ENCODE data around the gene IPMK. TPM values are rescaled to one million over a fixed set of nuclear protein-coding genes. Genes with fewer than 3 reads are reported as not detected.

The IPMK gene
- total and polyA plus RNA-seq, 2 donors (not counting 1 experiment from before 2014, with no cell fraction given), result 3.6 to 6.3 TPM

DNA sequence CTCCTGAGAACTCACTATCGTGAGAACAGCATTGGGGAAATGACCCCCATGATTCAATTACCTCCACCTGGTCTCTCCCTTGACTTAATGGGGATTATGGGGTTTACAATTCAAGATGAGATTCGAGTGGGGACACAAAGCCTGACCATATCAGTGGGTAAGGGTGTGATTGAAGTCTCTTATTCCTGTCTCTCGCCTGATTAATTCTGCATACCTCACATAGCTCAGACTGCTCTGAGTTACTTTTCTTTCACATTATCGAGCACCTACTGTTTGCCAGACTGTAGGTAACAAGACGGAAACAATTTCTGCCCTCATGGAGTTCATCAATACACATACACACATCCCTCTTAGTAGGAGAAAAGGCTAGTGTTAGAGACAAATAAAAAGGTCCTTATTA is 26.3 kb upstream of the IPMK start:
- H3K27me3 ChIP-seq (ENCODE audit: control insufficient read depth, insufficient read depth, low read length), result no peaks in the 10 kb centered on the region
- H3K4me2 ChIP-seq (ENCODE audit: extremely low read depth, insufficient read depth, low read length), result no peak overlapping the region
- no peaks in the 10 kb centered on the region for H4K20me1 ChIP-seq (ENCODE audit: control insufficient read depth, extremely low read depth, insufficient read depth, low read length)
- DNase-seq (ENCODE audit: low read depth in 2 of 2), result no peak
- H3K9ac ChIP-seq (ENCODE audit: insufficient read depth, low read length), result no peak overlapping the region
- no peak overlapping the region for H3K27ac ChIP-seq (ENCODE audit: insufficient read depth, low read length)
- no peaks in the 10 kb centered on the region for H3K79me2 ChIP-seq (ENCODE audit: control insufficient read depth, insufficient read depth, low read length)
- no peak overlapping the region for H3K4me3 ChIP-seq (replicated peaks in 1 of 4; ENCODE audit: control extremely low read depth in 1 of 4, insufficient read depth in 1 of 4, low read depth in 3 of 4, low read length in 4 of 4)
- H3K4me1 ChIP-seq (ENCODE audit: control insufficient read depth, extremely low read depth, insufficient read depth, low read length), result no peaks in the 10 kb centered on the region
- TF ChIP-seq EZH2 (IDR thresholded peaks at IDR 0.05; ENCODE audit: low read length, missing control alignments), result no peak
- TF ChIP-seq, protein P1, sequence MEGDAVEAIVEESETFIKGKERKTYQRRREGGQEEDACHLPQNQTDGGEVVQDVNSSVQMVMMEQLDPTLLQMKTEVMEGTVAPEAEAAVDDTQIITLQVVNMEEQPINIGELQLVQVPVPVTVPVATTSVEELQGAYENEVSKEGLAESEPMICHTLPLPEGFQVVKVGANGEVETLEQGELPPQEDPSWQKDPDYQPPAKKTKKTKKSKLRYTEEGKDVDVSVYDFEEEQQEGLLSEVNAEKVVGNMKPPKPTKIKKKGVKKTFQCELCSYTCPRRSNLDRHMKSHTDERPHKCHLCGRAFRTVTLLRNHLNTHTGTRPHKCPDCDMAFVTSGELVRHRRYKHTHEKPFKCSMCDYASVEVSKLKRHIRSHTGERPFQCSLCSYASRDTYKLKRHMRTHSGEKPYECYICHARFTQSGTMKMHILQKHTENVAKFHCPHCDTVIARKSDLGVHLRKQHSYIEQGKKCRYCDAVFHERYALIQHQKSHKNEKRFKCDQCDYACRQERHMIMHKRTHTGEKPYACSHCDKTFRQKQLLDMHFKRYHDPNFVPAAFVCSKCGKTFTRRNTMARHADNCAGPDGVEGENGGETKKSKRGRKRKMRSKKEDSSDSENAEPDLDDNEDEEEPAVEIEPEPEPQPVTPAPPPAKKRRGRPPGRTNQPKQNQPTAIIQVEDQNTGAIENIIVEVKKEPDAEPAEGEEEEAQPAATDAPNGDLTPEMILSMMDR (conservative IDR thresholded peaks at IDR 0.05 in 1 of 2, IDR thresholded peaks at IDR 0.05 in 1 of 2; ENCODE audit: low read depth in 1 of 2, low read length in 2 of 2), result no peak
- no peaks in the 10 kb centered on the region for H3K9me3 ChIP-seq (ENCODE audit: control insufficient read depth, insufficient read depth, low read depth, low read length)
- H3K36me3 ChIP-seq (ENCODE audit: control insufficient read depth, insufficient read depth, low read length), result no peaks in the 10 kb centered on the region
- no peak overlapping the region for H2AFZ ChIP-seq (ENCODE audit: low read length)

DNA sequence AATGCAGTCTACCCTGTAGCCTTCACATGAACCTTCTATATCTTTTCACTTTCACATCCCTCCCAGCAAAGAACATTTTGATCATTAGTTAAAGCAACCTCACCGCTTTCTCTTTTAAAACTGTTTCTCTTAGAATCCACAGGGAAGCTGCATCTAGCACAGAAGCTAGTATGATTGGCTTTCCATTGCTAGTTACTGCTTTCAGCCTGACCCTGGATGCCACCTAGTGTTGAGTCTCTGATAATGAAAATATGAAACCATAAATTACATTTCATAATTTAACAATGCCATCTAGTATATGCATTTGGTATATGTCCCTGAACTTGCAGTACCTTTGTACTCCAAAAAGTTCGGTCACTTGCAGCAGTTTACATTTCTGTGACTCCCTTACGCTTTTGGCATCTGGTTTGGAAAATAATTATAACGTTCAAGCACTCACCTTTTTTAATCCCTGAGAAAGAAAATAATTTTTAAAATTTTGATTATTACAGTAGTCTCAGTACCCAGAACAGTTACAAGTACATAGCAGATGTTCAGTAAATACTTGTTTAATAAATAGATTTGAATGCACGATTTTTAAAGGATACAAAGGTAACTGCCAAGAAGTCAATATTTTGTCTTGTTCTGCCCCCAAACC is 24.0 kb upstream of the IPMK start:
- no peak for TF ChIP-seq EZH2 (IDR thresholded peaks at IDR 0.05; ENCODE audit: low read length, missing control alignments)
- TF ChIP-seq, protein P1 (conservative IDR thresholded peaks at IDR 0.05 in 1 of 2, IDR thresholded peaks at IDR 0.05 in 1 of 2; ENCODE audit: low read depth in 1 of 2, low read length in 2 of 2), result peak; percentile 78 to 80
- peak; percentile 47 to 80 for DNase-seq (ENCODE audit: low read depth in 2 of 2)

DNA sequence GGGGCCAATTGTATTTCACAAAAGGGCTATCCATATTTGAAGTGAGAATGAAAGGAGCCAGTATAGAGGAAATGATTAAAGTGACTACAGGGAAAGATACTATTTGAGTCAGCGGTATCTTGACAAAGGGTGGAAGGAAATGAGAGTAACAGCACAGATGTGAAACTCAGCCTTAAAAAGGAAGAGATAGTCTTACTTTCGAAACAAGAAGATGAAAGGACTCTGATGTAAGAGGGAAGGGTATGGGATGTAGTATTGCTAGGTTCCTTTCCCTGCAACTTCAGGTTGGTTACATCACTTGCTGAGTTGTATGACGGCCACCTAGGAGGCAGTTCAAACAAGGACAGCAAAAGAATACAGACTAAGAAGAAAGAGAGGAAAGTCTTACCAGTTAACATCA is 14.9 kb upstream of the IPMK start:
- H3K27me3 ChIP-seq (ENCODE audit: control insufficient read depth, insufficient read depth, low read length), result no peaks in the 10 kb centered on the region
- no peak overlapping the region for H3K9ac ChIP-seq (ENCODE audit: insufficient read depth, low read length)
- no peak overlapping the region for H3K4me3 ChIP-seq (replicated peaks in 1 of 4; ENCODE audit: control extremely low read depth in 1 of 4, insufficient read depth in 1 of 4, low read depth in 3 of 4, low read length in 4 of 4)
- no peak overlapping the region for H3K4me2 ChIP-seq (ENCODE audit: extremely low read depth, insufficient read depth, low read length)
- H3K4me1 ChIP-seq (ENCODE audit: control insufficient read depth, extremely low read depth, insufficient read depth, low read length), result peaks cover 4% of the 10 kb centered on the region
- no peaks in the 10 kb centered on the region for H3K79me2 ChIP-seq (ENCODE audit: control insufficient read depth, insufficient read depth, low read length)
- no peak overlapping the region for H3K27ac ChIP-seq (ENCODE audit: insufficient read depth, low read length)
- no peaks in the 10 kb centered on the region for H3K9me3 ChIP-seq (ENCODE audit: control insufficient read depth, insufficient read depth, low read depth, low read length)
- H4K20me1 ChIP-seq (ENCODE audit: control insufficient read depth, extremely low read depth, insufficient read depth, low read length), result no peaks in the 10 kb centered on the region
- H3K36me3 ChIP-seq (ENCODE audit: control insufficient read depth, insufficient read depth, low read length), result no peaks in the 10 kb centered on the region
- no peak for DNase-seq (ENCODE audit: low read depth in 2 of 2)
- no peak overlapping the region for H2AFZ ChIP-seq (ENCODE audit: low read length)
- TF ChIP-seq, protein P1 (conservative IDR thresholded peaks at IDR 0.05 in 1 of 2, IDR thresholded peaks at IDR 0.05 in 1 of 2; ENCODE audit: low read depth in 1 of 2, low read length in 2 of 2), result no peak
- TF ChIP-seq EZH2 (IDR thresholded peaks at IDR 0.05; ENCODE audit: low read length, missing control alignments), result no peak

More for the DNA sequence above, 24.0 kb upstream of the IPMK start:
- H3K27me3 ChIP-seq (ENCODE audit: control insufficient read depth, insufficient read depth, low read length), result no peaks in the 10 kb centered on the region
- H3K79me2 ChIP-seq (ENCODE audit: control insufficient read depth, insufficient read depth, low read length), result no peaks in the 10 kb centered on the region
- H3K4me2 ChIP-seq (ENCODE audit: extremely low read depth, insufficient read depth, low read length), result no peak overlapping the region
- H3K36me3 ChIP-seq (ENCODE audit: control insufficient read depth, insufficient read depth, low read length), result no peaks in the 10 kb centered on the region
- no peaks in the 10 kb centered on the region for H4K20me1 ChIP-seq (ENCODE audit: control insufficient read depth, extremely low read depth, insufficient read depth, low read length)
- H3K9ac ChIP-seq (ENCODE audit: insufficient read depth, low read length), result no peak overlapping the region
- no peak overlapping the region for H2AFZ ChIP-seq (ENCODE audit: low read length)
- H3K9me3 ChIP-seq (ENCODE audit: control insufficient read depth, insufficient read depth, low read depth, low read length), result no peaks in the 10 kb centered on the region
- H3K4me3 ChIP-seq (replicated peaks in 1 of 4; ENCODE audit: control extremely low read depth in 1 of 4, insufficient read depth in 1 of 4, low read depth in 3 of 4, low read length in 4 of 4), result no peak overlapping the region
- H3K4me1 ChIP-seq (ENCODE audit: control insufficient read depth, extremely low read depth, insufficient read depth, low read length), result peaks cover 2% of the 10 kb centered on the region
- H3K27ac ChIP-seq (ENCODE audit: insufficient read depth, low read length), result no peak overlapping the region
